Renal pelvis (tissue), 12 donors: ENCODE results near the gene ING5. TPM values are rescaled to one million over a fixed set of nuclear protein-coding genes. Genes with fewer than 3 reads are reported as not detected.
"Not testable (repeated sequence)": the region's sequence is repeated elsewhere in the genome, so short reads cannot be mapped to it uniquely, and the experiment has no call there.

Experiments used
- DNase-seq: peaks from one replicate; pipeline ENCODE4 v3.0.0-alpha.2; 2013
- long read RNA-seq, 16 experiments: transcript quantifications; one replicate each; lab custom pipeline, GENCODE V29; 2026
- polyA plus RNA-seq, 3 donors: library from polyadenylated mRNA; unstranded; fragments of 120-200 nt; gene quantifications; one replicate each; pipeline ENCODE4 v1.2.1, GENCODE V29; 2013; ENCODE audit not compliant: insufficient read length in 3 of 3

ING5 gene
- 10 to 100 TPM; 39.2 to 49.4 (median 49.4) TPM for polyA plus RNA-seq
- long read RNA-seq, donor 1, full-length matches to known transcripts, result 6 of 6 reads
- long read RNA-seq, donor 1, partial matches to known transcripts, result 0 of 6 reads
- long read RNA-seq, donor 1, other reads (novel, unspliced or antisense), result 0 of 6 reads
- long read RNA-seq, donor 2, full-length matches to known transcripts, result 7 of 7 reads
- long read RNA-seq, donor 2, partial matches to known transcripts, result 0 of 7 reads
- long read RNA-seq, donor 2, other reads (novel, unspliced or antisense), result 0 of 7 reads
- long read RNA-seq, donor 3, full-length matches to known transcripts, result 8 of 8 reads
- long read RNA-seq, donor 3, partial matches to known transcripts, result 0 of 8 reads
- long read RNA-seq, donor 3, other reads (novel, unspliced or antisense), result 0 of 8 reads
- long read RNA-seq, donor 4, full-length matches to known transcripts, result 8 of 8 reads
- long read RNA-seq, donor 4, partial matches to known transcripts, result 0 of 8 reads
- long read RNA-seq, donor 4, other reads (novel, unspliced or antisense), result 0 of 8 reads
- long read RNA-seq, donor 5, full-length matches to known transcripts, result 3 of 3 reads
- long read RNA-seq, donor 5, partial matches to known transcripts, result 0 of 3 reads
- long read RNA-seq, donor 5, other reads (novel, unspliced or antisense), result 0 of 3 reads
- long read RNA-seq, donor 6, full-length matches to known transcripts, result 6 of 6 reads
- long read RNA-seq, donor 6, partial matches to known transcripts, result 0 of 6 reads
- long read RNA-seq, donor 6, other reads (novel, unspliced or antisense), result 0 of 6 reads
- long read RNA-seq, donor 7, full-length matches to known transcripts, result 11 of 11 reads
- long read RNA-seq, donor 7, partial matches to known transcripts, result 0 of 11 reads
- long read RNA-seq, donor 7, other reads (novel, unspliced or antisense), result 0 of 11 reads
- long read RNA-seq, donor 8, full-length matches to known transcripts, result 2 of 2 reads
- long read RNA-seq, donor 8, partial matches to known transcripts, result 0 of 2 reads
- long read RNA-seq, donor 8, other reads (novel, unspliced or antisense), result 0 of 2 reads
- long read RNA-seq, donor 9, full-length matches to known transcripts, result 19 of 19 reads
- long read RNA-seq, donor 9, partial matches to known transcripts, result 0 of 19 reads
- long read RNA-seq, donor 9, other reads (novel, unspliced or antisense), result 0 of 19 reads
- long read RNA-seq, donor 10, partial matches to known transcripts, result 0 of 1 reads
- long read RNA-seq, donor 10, other reads (novel, unspliced or antisense), result 0 of 1 reads
- long read RNA-seq, donor 11, full-length matches to known transcripts, result 8 of 8 reads
- long read RNA-seq, donor 11, partial matches to known transcripts, result 0 of 8 reads
- long read RNA-seq, donor 11, other reads (novel, unspliced or antisense), result 0 of 8 reads
- long read RNA-seq, donor 12, full-length matches to known transcripts, result 17 of 17 reads
- long read RNA-seq, donor 12, partial matches to known transcripts, result 0 of 17 reads
- long read RNA-seq, donor 12, other reads (novel, unspliced or antisense), result 0 of 17 reads
- long read RNA-seq, donor 13, full-length matches to known transcripts, result 7 of 7 reads
- long read RNA-seq, donor 13, partial matches to known transcripts, result 0 of 7 reads
- long read RNA-seq, donor 13, other reads (novel, unspliced or antisense), result 0 of 7 reads
- long read RNA-seq, donor 14, result 0 reads
- long read RNA-seq, donor 15, full-length matches to known transcripts, result 10 of 38 reads
- long read RNA-seq, donor 15, partial matches to known transcripts, result 28 of 38 reads
- long read RNA-seq, donor 15, other reads (novel, unspliced or antisense), result 0 of 38 reads
- long read RNA-seq, donor 16, full-length matches to known transcripts, result 5 of 5 reads
- long read RNA-seq, donor 16, partial matches to known transcripts, result 0 of 5 reads
- long read RNA-seq, donor 16, other reads (novel, unspliced or antisense), result 0 of 5 reads

DNA sequence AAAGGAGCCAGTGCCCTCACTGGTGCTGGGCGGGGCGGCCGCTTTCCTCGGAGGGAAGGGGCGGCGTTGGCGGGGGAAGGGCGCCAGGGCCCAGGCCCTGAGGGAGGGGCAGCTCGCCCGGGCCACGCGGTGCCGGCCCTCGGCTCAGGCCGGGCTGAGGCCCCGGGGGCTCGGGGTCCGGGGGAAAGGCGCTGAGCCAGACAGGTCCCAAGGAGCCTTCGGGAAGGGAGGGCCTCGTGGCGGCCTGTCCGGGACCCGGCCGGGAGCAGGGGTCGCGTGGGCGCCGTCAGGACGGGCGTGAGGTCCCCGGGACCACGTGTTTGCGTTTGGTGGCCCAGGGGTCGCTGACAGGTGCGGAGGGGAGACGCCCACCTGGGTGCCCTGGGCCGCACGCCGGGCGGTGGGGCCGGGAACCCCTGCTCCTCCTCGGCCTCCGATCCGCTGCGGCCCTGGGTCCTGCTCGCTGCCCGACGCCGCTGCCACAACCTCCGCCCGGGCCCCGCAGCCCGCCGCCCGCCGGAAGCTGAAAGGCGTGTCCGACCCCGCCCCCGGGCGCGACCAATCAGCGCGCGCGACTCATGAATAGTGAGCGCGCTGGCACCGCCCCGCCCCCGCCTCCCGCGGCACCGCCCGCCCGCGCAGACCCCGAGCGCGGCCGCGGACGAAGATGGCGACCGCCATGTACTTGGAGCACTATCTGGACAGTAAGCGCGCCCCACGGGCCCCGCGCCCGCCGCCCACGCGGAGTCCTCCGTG, at the start of gene ING5:
Gene ING5 (plus strand): TSS at position 641 of the 756 bp plus-strand sequence. CDS start 27 bp downstream, at position 668.
- peak; percentile 94 for DNase-seq

DNA sequence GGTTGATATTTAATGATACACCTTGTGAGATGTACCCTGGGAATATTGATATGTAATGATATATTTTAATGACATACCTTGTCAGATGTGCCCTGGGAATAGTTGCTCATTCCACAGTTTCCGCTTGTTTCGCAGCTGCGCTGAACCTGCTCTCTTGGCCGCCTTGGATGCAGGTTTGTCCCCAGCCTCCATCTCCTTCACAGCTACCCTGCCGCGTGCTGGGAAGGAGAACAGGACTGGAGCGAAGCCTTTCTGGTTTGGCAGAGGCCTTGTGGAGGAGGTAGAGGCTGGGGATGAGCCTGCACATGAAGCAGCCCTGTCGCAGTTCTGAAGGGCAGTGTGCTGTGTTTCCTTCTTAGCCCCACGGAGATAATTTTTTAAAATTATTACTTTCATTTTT, 49.7 kb upstream of the ING5 start:
- no peak for DNase-seq

DNA sequence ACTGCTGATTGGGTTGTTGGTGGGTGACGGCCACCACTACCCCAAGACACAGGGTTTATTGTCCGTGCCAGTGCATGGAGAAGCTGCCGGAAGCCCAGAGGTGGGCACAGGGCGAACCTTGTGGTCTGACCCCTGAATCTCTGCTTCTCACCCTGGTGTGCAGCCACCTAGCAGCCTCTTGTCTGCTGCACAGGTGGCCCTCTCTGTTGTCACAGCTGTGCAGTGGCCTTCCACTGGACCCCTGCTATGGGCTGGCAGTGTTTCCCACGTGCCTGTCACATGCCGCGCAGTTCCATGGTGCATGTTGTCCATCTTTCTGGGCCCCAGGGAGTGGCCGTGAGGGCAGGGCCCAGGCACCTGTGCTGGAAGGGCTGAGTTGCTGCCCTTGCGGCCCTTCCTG, 49.1 kb upstream of the ING5 start:
- DNase-seq, result no peak

- no peak for DNase-seq
Measured at GRCh38 chr2:241653210-241653750, 48.6 kb upstream of the ING5 start.

- DNase-seq, result no peak
Measured at GRCh38 chr2:241654551-241654950, 47.3 kb upstream of the ING5 start.

DNA sequence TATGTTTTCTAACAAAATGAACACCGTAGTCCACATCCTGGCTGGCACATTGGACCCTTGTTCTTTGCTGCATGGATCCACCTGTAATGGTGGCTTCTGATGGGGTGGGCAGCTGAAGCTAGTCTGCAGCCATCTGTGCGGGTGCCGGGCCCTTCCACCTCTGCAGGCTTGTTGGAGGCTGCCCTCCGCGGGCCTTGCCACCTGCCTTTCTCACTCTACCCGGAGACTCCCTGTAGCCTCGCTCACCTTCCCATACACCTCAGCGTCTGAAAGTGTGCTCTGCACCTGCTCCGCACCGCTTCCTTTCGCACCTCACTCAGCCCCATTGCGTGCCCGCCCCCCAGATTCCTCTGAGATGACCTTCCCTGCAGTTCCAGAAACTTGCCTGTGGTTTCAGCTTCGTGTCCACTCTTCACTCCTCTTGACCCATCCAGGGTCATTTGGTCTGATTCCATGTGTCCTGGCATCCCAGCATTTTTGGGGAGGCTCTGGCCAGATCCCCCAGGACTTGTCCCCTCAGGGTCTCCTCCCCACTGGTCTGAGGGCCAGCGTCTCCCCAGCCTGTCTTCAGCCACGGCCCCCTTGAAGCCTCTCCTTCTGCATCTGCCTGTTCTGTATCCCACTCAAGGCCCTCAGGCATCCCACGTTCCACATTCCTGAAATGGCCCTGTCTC, 46.2 kb upstream of the ING5 start:
- DNase-seq, result no peak

DNA sequence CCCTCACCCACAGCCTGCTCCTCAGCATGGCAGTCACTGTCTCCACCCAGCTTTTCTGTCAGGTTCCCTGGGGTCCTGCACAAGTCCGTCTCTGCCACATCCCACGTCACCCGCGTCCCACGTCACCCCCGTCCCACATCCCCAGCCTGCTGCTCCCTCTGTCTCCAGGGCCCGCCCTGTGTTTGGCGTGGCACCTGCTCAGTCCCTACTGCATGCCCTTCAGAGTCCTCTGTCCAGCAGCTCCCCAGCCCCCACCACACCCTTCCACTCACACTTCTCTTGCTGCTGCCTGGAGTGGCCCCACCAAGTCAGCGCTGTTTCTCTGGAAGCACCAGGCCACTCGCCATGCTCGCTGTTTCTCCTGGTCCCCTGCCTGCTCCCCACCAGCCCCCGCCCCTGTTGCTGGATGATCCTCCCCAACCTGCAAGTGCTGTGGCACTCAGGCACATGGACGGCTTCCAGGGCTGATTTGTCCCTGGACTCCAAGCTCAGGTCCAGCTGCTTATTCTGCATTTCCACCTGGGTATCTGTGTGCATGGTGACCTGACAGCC, 45.6 kb upstream of the ING5 start:
- DNase-seq, result no peak

- no peak for DNase-seq
Measured at GRCh38 chr2:241657786-241658254, 44.0 kb upstream of the ING5 start.

GRCh38 chr2:241658296-241658695, 43.5 kb upstream of the ING5 start:
- DNase-seq, result no peak

DNA sequence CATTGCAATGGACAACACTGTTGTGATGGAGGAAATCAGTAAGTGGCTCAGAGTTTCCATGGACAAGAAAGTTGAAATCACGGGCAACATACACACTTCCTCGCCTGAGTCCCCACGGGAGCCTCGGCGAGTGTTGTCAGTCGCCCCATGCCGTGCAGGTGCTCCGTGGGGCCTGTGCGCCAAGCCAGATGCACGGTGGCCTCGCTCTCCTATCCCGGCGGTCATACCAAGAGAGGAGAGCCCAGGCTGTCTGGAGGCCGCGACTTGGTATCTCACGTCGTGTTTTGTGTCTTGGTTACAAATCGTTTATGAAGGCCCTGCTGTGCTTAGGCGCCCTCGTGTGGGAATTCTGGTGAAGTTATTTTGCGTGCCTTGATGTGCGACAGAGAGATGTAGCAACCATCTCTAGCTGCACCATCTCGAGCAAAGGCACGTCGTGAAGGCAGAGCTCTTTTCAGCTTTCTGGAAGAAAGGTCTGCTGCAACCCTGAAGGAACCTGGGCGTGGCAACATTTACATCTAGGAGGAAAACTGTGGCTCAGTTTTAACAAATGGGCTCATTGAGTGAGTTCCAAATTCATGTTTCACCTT, 42.6 kb upstream of the ING5 start:
- peak; percentile 75 for DNase-seq

DNA sequence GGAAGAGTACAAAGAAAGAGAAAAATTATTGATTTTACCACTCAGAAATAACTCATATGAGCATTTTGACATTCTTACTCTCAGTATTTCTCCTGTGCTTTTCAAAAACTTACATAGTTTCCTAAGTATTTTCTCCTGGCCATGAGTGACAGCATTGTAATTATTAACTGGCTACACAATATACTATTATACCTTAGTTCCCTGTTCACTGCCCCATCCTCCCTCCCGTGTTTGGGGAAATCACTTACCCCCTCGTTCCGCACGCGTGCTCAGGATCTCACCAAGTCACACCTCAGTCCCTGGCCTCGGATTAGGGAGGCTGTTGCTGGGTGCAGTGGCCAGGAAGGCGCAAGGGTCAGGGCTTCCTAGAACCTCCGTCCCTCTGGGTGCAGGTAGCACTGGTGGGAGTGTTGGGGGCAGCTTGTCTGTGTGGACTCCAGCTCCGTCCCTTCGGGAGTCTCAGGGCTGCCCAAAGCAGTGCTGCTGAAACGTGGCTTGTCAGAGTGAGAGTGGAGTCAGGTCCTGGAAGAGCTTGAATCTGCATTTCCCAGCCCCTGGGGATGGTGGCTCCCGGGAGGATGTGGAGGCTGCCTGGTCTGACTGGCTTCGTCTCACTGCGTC, 41.1 kb upstream of the ING5 start:
- DNase-seq, result no peak

DNA sequence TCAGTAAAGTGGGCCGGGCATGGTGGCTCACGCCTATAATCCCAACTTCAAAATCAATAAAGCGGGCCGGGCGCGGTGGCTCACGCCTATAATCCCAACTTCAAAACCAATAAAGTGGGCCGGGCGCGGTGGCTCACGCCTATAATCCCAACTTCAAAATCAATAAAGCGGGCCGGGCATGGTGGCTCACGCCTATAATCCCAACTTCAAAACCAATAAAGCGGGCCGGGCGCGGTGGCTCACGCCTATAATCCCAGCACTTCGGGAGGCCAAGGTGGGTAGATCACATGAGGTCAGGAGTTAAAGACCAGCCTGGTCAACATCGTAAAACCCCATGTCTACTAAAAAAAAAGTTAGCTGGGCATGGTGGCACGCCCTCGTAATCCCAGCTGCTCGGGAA, 39.1 kb upstream of the ING5 start:
- not testable (repeated sequence) for DNase-seq

- DNase-seq, result no peak
Measured at GRCh38 chr2:241665731-241666440, 36.0 kb upstream of the ING5 start.

GRCh38 chr2:241666627-241667400, 35.0 kb upstream of the ING5 start:
- peak; percentile 65 for DNase-seq

DNA sequence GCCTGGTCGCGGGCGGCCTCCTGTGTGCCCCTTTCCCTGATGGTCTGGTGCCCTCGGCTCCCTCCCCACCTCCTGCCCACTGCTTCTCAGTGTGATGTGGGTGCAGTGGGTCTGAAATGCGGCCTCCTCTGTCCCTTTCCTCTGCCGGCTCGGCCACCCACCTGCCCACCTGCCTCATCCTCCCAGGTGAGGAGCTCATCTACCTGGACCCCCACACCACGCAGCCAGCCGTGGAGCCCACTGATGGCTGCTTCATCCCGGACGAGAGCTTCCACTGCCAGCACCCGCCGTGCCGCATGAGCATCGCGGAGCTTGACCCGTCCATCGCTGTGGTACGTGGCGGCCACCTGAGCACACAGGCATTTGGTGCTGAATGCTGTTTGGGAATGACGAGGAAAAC, 33.5 kb upstream of the ING5 start:
- DNase-seq, result no peak

- DNase-seq, result no peak
Measured at GRCh38 chr2:241668839-241669238, 33.0 kb upstream of the ING5 start.
